HL-60 (cell line): ENCODE data around the gene TNFRSF9.

Experiments used
- CTCF ChIP-seq: IDR thresholded peaks from one replicate; pipeline ENCODE4 v1.5.1; 2011; ENCODE audit warnings: low read length, control low read depth, inconsistent platforms; ENCODE audit not compliant: insufficient read depth
- GABPA ChIP-seq: IDR thresholded peaks from 2 replicates; pipeline ENCODE4 v1.6.1; 2012; ENCODE audit warnings: low read depth
- POLR2AphosphoS5 ChIP-seq: IDR thresholded peaks from 2 replicates; pipeline ENCODE4 v1.6.1; 2012; ENCODE audit warnings: low read depth
- REST ChIP-seq: IDR thresholded peaks from 2 replicates; pipeline ENCODE4 v1.6.1; 2012; ENCODE audit warnings: low read depth; ENCODE audit not compliant: insufficient replicate concordance
- SPI1 ChIP-seq: IDR thresholded peaks from 2 replicates; pipeline ENCODE4 v1.6.1; 2012; ENCODE audit warnings: low read depth, mild to moderate bottlenecking, borderline replicate concordance

- TF ChIP-seq CTCF (no peak), POLR2AphosphoS5 (no peak), SPI1 (no peak), GABPA (no peak), REST (no peak)
Measured at GRCh38 chr1:7928247-7928646, 12.4 kb downstream of the TNFRSF9 start.
